Activated CD4-positive, alpha-beta memory T cell treated with anti-CD3 and anti-CD28 coated beads for 36 hours (primary cell): ENCODE measurements around the gene URI1. TPM values are rescaled to one million over a fixed set of nuclear protein-coding genes. Genes with fewer than 3 reads are reported as not detected.

Source experiments
- CTCF ChIA-PET: fragments of 350-600 bp; sonication (Branson Sonifier 250); formaldehyde crosslinking; loops from one replicate; lab custom pipeline; 2021; ENCODE audit warnings: antibody characterized with exemption, inconsistent platforms; lab: Charles Lee
- POLR2A ChIA-PET: fragments of 350-600 bp; sonication (Branson Sonifier 250); formaldehyde crosslinking; loops from one replicate; lab custom pipeline; 2021; ENCODE audit warnings: antibody characterized with exemption; lab: Charles Lee
- DNase-seq: peaks from one replicate; pipeline ENCODE4 v3.0.0-alpha.2; 2020
- H3K27ac Mint-ChIP-seq: one replicate; pipeline ENCODE4 v1.8.0; 2021; ENCODE audit warnings: mixed read lengths
- H3K27me3 Mint-ChIP-seq: one replicate; pipeline ENCODE4 v1.8.0; 2021; ENCODE audit warnings: mixed read lengths
- H3K36me3 Mint-ChIP-seq: one replicate; pipeline ENCODE4 v1.8.0; 2021; ENCODE audit warnings: mixed read lengths
- H3K4me1 Mint-ChIP-seq: one replicate; pipeline ENCODE4 v1.8.0; 2021; ENCODE audit warnings: low read depth, mixed read lengths
- H3K4me3 Mint-ChIP-seq: one replicate; pipeline ENCODE4 v1.8.0; 2021; ENCODE audit warnings: mild to moderate bottlenecking, mixed read lengths
- H3K9me3 Mint-ChIP-seq: one replicate; pipeline ENCODE4 v1.8.0; 2021; ENCODE audit warnings: mixed read lengths
- intact Hi-C: fragments of 100-400 bp; cut with micrococcal nuclease; formaldehyde crosslinking; loops from one replicate; pipeline ENCODE4 v1.15.1; 2023
- total RNA-seq, 2 experiments: library from RNA; stranded (reverse); gene quantifications; one replicate each; pipeline ENCODE4 v1.2.3, GENCODE V29; 2021

Gene URI1
- total RNA-seq, 2 experiments from 2014 or later: 66.9 to 68.5 TPM

DNA sequence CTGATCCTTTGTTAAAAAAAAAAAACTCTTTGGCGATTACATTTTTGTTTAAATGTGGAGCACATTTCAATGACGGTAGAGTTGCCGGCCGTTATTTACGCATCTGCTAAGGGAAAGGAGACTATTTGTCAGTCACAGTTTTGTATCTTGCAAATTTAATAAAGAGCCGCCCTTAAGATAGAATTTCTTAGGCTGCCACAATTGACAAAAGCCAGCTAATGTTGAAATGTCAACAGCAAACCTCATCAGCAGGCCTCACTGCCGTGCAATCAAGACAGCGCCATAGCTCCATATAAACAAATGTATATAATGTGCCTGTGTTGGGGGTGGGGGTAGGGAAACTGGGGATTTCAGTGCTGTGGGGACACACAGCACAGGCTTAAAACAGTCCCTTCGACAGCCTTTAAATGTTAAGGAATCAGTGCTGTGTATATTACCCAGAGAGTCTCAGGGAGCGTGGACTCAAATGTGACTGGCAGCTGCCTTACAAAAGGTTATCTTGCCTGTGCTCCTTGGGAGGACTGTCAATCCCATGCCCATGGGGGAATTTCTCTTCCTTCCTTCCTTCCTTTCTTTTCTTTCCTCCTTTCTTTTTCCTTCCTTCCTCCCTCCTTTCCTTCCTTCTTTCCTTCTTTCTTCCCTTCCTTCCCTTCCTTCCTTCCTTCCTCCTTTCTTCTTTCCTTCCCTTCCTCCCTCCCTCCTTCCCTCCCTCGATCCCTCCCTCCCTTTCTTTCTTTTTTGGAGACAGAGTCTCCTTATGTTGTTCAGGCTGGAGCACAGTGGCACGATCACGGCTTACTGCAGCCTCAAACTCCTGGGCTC, 108.0 kb downstream of the URI1 start:
- ChIA-PET CTCF (no interaction called here), POLR2A (no interaction called here)
- no peaks in the 10 kb centered on the region for H3K27me3 Mint-ChIP-seq
- H3K4me3 Mint-ChIP-seq: no peak overlapping the region
- intact Hi-C loops: no loop called here
- DNase-seq: no peak
- H3K9me3 Mint-ChIP-seq: no peaks in the 10 kb centered on the region
- H3K27ac Mint-ChIP-seq: no peak overlapping the region
- no peaks in the 10 kb centered on the region for H3K4me1 Mint-ChIP-seq
- no peaks in the 10 kb centered on the region for H3K36me3 Mint-ChIP-seq

DNA sequence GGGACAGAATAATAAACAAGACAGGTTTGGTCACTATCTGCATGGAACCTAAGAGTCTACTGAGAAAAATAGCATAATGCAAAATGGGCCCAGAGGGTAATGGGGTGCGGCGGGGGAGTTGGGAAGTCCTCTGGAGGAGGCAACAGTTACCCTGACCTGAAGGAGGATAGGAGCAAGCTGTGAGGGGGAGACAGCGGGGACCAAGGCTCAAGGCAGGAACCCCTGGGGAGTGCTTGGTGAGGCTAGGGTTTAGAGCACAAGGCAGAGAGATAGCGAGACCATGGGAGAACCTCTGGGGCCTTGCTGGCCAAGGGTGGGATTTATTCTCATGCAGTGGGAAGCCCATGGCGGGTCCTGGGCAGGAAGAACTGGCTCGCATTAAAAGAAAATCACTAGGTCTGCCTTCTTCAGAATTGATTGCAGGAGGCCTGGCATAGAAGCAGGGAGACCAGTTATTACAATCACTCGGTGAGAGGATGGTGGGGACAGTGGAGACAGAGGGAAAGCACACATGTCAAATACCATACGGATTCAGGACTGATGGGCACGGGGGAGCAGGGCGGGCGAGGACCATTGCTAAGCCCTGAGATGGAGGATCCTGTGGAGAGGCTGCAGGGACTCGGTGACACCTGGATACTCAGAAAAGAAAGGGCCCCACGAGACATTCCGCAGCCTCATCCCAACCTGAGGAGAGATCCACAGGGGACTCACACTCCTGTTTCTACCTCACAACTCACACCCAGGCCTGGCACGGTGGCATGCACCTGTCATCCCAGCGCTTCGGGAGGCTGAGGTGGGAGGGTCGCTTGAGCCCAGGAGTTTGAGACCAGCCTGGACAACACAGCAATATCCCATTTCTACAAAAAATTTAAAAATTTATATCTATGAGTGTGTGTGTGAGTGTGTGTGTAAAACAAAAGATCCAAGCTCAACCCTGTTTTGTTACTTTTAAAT, 110.4 kb downstream of the URI1 start:
- H3K36me3 Mint-ChIP-seq: no peaks in the 10 kb centered on the region
- no peak overlapping the region for H3K4me3 Mint-ChIP-seq
- H3K27me3 Mint-ChIP-seq: no peaks in the 10 kb centered on the region
- POLR2A ChIA-PET: no interaction called here
- no peaks in the 10 kb centered on the region for H3K9me3 Mint-ChIP-seq
- DNase-seq: no peak
- no peaks in the 10 kb centered on the region for H3K4me1 Mint-ChIP-seq
- intact Hi-C loops: no loop called here
- CTCF ChIA-PET: no interaction called here
- no peak overlapping the region for H3K27ac Mint-ChIP-seq

DNA sequence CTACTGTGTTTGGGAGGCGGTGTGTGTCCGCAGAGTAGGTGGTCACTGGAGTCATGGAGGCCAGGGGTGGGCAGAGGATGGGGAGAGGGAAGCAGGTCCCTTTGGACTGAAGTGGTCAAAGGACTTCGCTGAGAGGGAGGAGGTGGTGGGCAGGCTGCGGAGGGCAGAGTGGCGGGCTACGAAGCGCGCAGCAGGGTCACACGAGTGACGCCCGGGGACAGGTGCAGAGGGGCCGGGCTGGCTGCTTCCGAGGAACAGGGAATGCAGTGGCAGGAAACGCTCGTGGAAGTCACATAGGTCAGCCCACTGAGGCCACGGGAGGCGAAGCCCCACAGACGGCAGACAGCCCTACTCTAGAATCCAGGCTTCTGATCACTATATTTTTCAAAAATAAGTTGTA, 111.5 kb downstream of the URI1 start:
- no peak overlapping the region for H3K27ac Mint-ChIP-seq

DNA sequence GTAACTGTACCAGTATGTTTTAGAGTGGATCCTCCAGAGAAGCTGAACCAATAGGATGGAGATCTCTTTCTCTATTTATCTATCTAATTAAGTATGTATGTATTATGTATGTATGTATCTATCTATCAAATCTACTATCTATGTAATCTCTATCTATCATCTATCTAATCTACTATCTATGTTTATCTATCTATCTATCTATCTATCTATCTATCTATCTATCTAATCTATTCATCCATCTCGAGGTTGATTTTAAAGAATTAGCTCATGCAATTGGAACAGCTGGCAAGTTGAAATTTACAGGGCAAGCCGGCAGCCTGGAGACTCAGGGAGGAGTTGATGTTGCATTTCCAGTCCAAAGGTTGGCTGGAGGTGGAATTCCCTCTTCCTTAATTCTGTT, 112.2 kb downstream of the URI1 start:
- no peaks in the 10 kb centered on the region for H3K27me3 Mint-ChIP-seq

More for the DNA sequence above, 111.5 kb downstream of the URI1 start:
- ChIA-PET POLR2A (no interaction called here), CTCF (no interaction called here)
- no peak overlapping the region for H3K4me3 Mint-ChIP-seq
- no peaks in the 10 kb centered on the region for H3K27me3 Mint-ChIP-seq
- no peak for DNase-seq
- no peaks in the 10 kb centered on the region for H3K9me3 Mint-ChIP-seq
- H3K4me1 Mint-ChIP-seq: no peaks in the 10 kb centered on the region
- intact Hi-C loops: no loop called here
- H3K36me3 Mint-ChIP-seq: no peaks in the 10 kb centered on the region

DNA sequence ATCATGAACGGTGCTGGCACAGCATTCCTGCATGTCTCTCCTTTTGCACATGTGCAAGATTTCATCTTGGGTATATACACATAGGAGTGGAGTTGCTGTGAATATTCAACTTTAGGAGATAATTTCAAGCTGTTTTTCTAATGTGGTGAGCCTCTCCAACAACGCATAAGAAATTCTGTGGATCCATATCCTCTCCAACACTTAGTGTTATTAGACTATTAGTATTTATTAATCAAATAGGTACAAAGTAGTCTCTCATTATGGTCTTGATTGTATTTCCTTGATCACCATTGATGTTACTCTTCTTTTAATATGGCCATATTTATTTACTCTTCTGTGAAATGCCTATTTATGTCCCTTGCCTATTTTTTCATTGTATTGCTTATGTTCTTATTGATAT, 114.5 kb downstream of the URI1 start:
- Mint-ChIP-seq H3K9me3 (no peaks in the 10 kb centered on the region), H3K4me1 (no peaks in the 10 kb centered on the region), H3K36me3 (no peaks in the 10 kb centered on the region), H3K27me3 (no peaks in the 10 kb centered on the region), H3K27ac (no peak overlapping the region), H3K4me3 (no peak overlapping the region)
- intact Hi-C loops: no loop called here
- POLR2A ChIA-PET: no interaction called here
- no peak for DNase-seq
- CTCF ChIA-PET: no interaction called here

More for the DNA sequence above, 112.2 kb downstream of the URI1 start:
- ChIA-PET POLR2A (no interaction called here), CTCF (no interaction called here)
- Mint-ChIP-seq H3K9me3 (no peaks in the 10 kb centered on the region), H3K4me3 (no peak overlapping the region), H3K36me3 (no peaks in the 10 kb centered on the region), H3K4me1 (no peaks in the 10 kb centered on the region), H3K27ac (no peak overlapping the region)
- no peak for DNase-seq
- intact Hi-C loops: no loop called here

DNA sequence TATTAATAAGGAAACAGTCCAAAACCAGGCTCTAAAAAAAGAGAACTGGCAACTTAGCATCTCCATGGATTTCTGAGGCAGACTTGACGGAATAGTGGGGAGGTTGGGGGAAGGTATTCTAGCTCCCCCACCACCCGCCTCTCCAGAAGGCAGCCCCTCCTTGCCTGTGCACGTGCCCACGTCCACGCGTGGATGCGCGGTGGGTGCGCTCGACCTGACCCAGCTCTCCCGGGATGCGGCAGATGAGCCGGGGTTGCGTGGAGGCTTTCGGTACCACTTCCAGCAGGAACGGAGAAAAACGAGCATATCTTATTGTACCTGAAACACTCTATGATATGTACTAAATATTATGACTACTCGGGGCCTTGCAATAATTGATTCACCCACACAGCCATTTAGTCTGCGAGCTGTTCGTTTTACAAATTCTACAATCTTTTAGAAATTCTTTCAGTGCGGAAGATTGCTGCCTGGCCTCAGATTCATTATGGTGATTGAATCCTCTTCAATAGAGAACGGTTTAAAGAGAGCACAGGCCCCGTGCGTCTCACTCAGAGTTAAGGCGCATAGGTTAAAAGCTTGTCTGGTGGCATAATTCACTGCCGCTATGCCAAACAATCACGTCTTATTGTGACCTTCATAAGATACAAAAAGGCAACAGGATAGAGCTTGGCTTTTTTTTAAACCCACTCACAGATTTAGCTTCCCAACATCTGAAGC, 117.9 kb downstream of the URI1 start:
- no peaks in the 10 kb centered on the region for H3K36me3 Mint-ChIP-seq
- intact Hi-C loops: no loop called here
- no peak overlapping the region for H3K27ac Mint-ChIP-seq
- ChIA-PET POLR2A (interaction anchor here (0.6 kb wide), 1 partner anchor 34 kb away, joined by 4 read pairs; no protein-coding TSS in a partner anchor), CTCF (no interaction called here)
- no peaks in the 10 kb centered on the region for H3K4me1 Mint-ChIP-seq
- DNase-seq: no peak
- H3K4me3 Mint-ChIP-seq: no peak overlapping the region
- no peaks in the 10 kb centered on the region for H3K9me3 Mint-ChIP-seq
- H3K27me3 Mint-ChIP-seq: no peaks in the 10 kb centered on the region

DNA sequence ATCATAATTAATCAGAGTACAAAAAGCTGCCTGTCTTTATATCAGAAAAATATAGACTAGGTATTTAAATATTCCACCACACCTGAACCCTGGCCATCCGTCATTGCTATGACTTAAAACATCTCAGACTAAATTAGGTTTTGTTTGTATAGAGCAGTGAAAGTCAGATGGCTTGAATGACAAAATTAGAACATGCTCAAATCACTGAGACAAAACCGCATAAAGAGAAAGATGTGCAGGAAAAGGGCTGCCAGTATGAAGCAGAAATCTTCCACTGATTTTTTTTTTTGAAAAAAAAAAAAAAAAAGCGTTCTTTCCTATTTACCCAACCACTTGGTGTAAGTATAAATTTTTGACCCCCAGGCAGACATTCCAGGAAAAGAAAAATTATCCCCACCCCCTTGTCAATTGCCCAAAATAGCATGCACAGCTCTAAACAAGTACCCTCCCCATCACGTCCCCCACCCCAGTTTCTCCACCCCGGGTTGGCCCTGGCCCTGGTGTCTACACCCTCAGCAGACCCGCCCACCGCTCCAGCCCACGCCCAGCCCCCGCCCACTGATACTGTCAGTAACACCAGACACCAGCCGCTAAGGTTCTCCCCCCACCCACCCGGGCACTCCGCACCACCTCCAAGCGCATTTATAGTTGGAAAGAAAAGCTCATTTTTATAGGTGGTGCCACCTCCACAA, 118.6 kb downstream of the URI1 start:
- DNase-seq: no peak
- ChIA-PET POLR2A (interaction anchor here (0.6 kb wide), 1 partner anchor 35 kb away, joined by 4 read pairs; no protein-coding TSS in a partner anchor), CTCF (no interaction called here)
- peaks cover 3% of the 10 kb centered on the region for H3K27me3 Mint-ChIP-seq
- H3K4me3 Mint-ChIP-seq: no peak overlapping the region
- no peak overlapping the region for H3K27ac Mint-ChIP-seq
- H3K36me3 Mint-ChIP-seq: no peaks in the 10 kb centered on the region
- no peaks in the 10 kb centered on the region for H3K9me3 Mint-ChIP-seq
- intact Hi-C loops: no loop called here
- no peaks in the 10 kb centered on the region for H3K4me1 Mint-ChIP-seq

DNA sequence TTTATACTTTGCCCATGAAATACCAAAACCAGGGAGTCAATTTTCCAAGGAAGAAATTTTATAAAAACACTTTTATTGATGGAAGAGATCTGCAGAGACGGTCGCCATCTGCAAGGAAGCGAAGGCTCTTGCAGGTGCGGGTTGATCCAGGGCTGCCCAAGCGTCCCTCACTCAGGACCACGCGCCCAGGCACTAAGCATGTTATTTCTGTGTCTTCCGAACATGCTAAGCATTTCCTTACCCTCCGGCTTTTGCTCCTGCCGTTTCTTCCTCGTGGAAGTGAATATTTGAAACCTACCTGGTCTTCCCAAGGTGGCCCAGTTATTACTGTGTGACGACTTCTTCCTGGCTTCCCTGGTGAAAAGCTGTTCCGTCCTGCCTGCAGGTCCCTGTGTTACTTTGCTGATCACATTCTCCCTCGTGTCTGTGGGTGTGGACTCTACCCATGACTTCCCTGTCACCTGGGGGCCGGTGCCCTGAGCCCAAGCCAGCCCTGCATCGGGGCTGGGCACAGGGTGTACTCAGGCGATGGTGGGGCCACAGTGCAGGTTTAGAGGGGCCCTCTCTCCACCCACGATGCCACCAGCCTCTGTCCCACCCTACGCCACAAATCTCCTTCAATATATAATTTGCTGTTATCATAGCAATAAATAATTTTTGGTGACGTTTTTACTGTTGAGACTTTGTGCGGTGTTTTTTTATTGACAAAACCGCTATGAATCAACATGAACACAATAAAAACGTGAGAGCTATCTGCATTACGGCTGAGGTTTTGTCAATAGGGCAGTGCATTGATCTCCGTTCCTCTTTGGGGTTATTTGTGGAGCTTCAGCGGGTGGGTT, 119.4 kb downstream of the URI1 start:
- peaks cover 3% of the 10 kb centered on the region for H3K27me3 Mint-ChIP-seq
- ChIA-PET POLR2A (no interaction called here), CTCF (no interaction called here)
- no peaks in the 10 kb centered on the region for H3K9me3 Mint-ChIP-seq
- no peak overlapping the region for H3K4me3 Mint-ChIP-seq
- intact Hi-C loops: no loop called here
- H3K4me1 Mint-ChIP-seq: no peaks in the 10 kb centered on the region
- no peak overlapping the region for H3K27ac Mint-ChIP-seq
- H3K36me3 Mint-ChIP-seq: no peaks in the 10 kb centered on the region
- DNase-seq: no peak

DNA sequence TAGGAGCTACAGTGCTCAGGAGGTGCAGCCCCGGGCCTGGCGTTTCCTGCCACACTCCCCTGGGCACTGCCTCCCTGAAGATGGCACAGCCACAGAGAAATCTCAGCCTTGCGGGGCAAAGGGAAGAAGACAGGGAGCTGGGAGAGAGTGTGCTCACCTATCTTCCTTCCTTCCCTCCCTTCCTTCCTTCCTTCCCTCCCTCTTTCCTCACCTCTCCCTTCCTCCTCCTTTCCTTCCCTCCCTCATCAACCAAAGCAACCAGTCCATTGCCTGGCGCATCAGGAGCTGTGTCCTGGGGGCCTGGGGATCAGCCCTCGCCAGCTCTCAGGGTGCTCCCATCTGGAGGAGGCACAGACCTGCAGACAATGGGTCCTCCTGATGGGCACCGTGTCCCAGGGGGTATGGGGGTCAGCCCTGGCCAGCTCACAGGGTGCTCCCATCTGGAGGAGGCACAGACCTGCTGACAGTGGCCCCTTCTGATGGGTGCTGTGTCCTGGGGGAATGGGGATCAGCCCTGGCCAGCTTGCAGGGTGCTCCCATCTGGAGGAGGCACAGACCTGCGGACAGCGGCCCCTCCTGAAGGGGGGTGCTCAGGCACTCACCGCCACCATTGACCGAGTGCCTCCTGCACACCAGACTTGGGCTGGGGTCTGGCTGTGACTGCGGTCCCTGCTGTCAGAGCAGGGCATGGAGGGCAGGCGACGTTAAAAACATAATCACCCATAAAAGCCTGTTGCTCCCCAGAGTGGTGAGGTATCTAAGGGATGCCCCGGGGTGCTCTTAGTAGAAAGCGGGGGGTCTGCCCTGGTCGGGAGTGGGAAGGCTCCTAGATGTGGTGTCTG, 120.2 kb downstream of the URI1 start:
- intact Hi-C loops: no loop called here
- H3K27ac Mint-ChIP-seq: no peak overlapping the region
- H3K9me3 Mint-ChIP-seq: no peaks in the 10 kb centered on the region
- CTCF ChIA-PET: no interaction called here
- DNase-seq: no peak
- H3K4me1 Mint-ChIP-seq: no peaks in the 10 kb centered on the region
- no peak overlapping the region for H3K4me3 Mint-ChIP-seq
- H3K36me3 Mint-ChIP-seq: no peaks in the 10 kb centered on the region
- peaks cover 3% of the 10 kb centered on the region for H3K27me3 Mint-ChIP-seq
- POLR2A ChIA-PET: no interaction called here

DNA sequence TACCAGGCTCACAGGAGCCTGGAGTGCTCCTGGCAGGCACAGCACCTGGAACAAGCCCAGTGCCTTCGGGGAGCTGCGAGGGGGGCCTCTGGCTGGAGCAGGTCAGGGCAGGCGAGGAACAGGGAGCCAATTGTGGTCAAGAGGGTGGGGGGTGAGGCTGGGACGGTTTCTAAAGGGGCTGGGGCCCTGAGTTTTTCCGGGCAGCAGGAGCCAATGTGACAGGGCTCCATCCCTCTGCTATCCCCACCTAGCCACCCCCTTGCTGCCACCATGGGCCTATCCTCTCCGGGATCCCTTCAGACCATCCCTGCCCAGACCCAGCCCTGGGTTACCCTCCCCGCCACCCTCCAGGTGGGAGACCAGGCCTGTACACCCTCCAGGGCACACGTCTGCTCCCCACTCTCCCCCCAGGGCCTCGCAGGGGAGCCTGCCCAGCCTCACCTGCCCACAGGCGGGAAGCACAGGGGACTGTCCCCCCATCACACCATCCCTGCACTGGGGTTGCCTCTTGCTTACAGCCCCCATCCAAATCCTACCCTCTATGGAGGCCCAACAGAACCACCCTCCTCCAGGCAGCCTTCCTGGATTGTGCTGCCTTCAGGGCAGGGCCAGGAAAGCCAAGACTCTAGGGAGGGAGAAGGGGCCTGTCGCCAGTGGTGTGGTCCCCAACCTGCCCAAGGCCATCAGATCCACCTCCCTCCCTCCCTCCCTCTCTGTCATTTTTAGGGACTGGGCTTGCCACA, 121.0 kb downstream of the URI1 start:
- CTCF ChIA-PET: no interaction called here
- no peaks in the 10 kb centered on the region for H3K4me1 Mint-ChIP-seq
- no peaks in the 10 kb centered on the region for H3K9me3 Mint-ChIP-seq
- POLR2A ChIA-PET: no interaction called here
- intact Hi-C loops: no loop called here
- DNase-seq: no peak
- H3K4me3 Mint-ChIP-seq: no peak overlapping the region
- H3K36me3 Mint-ChIP-seq: no peaks in the 10 kb centered on the region
- H3K27me3 Mint-ChIP-seq: peaks cover 3% of the 10 kb centered on the region
- no peak overlapping the region for H3K27ac Mint-ChIP-seq
